Prostate gland (tissue), 2 donors: ENCODE data around the gene RAN. TPM values are rescaled to one million over a fixed set of nuclear protein-coding genes. Genes with fewer than 3 reads are reported as not detected.

Source experiments
- DNase-seq: peaks from one replicate; pipeline ENCODE4 v3.0.0-alpha.2; 2019; ENCODE audit warnings: low spot score
- H3K27ac ChIP-seq, 2 donors: fragments of 200-600 bp; sonication (generic); 2 replicates each; pipeline ENCODE4 v1.5.1; 2017 to 2019
- H3K27me3 ChIP-seq: fragments of 200-600 bp; sonication (generic); replicated peaks from 2 replicates; pipeline ENCODE4 v1.5.1; 2019; ENCODE audit not compliant: insufficient read depth
- H3K36me3 ChIP-seq, 2 donors: fragments of 200-600 bp; sonication (generic); 1 replicate in 1 of 2; 2 replicates in 1 of 2; pipeline versions ENCODE4 v1.5.1 to v1.8.1; 2017 to 2019
- H3K4me1 ChIP-seq: fragments of 200-600 bp; sonication (generic); replicated peaks from 2 replicates; pipeline ENCODE4 v1.5.1; 2019
- H3K4me3 ChIP-seq, 2 donors: fragments of 200-600 bp; sonication (generic); 2 replicates each; pipeline ENCODE4 v1.5.1; 2017 to 2019
- H3K9me3 ChIP-seq: fragments of 200-600 bp; sonication (generic); 2 replicates; pipeline ENCODE4 v1.5.1; 2017
- POLR2A ChIP-seq: fragments of 450-650 bp; IDR thresholded peaks from one replicate; pipeline ENCODE4 v1.6.1; 2016; ENCODE audit warnings: antibody characterized with exemption, mild to moderate bottlenecking
- POLR2AphosphoS5 ChIP-seq: sonication (generic); formaldehyde crosslinking; IDR thresholded peaks from one replicate; pipeline ENCODE4 v1.6.1; 2017; ENCODE audit warnings: antibody characterized with exemption
- WGBS: methylation state at CpG from one replicate; pipeline ENCODE4 v1.1.5; 2018; 5-methylcytosine and 5-hydroxymethylcytosine counted together
- intact Hi-C: fragments of 100-400 bp; cut with DNase I; formaldehyde crosslinking; loops from one replicate; pipeline ENCODE4 v1.14.2; 2022
- total RNA-seq, 2 donors: library from RNA; depleted of rRNA; stranded (reverse); fragments of >200 nt; gene quantifications; one replicate each; pipeline ENCODE4 v1.1.0, GENCODE V29; 2016
- TF ChIP-seq, protein P1 (sequence below), 4 experiments: fragments of 200-600 bp in 2 of 4; fragments of 450-650 bp in 2 of 4; sonication (generic) in 2 of 4; IDR thresholded peaks; 1 replicate in 3 of 4; 2 replicates in 1 of 4; pipeline ENCODE4 v1.5.1; 2016 to 2019; ENCODE audit warnings: antibody characterized with exemption in 4 of 4, mild to moderate bottlenecking in 2 of 4, moderate library complexity in 2 of 4

RAN gene
- total RNA-seq, 2 donors from 2014 or later = 131 to 220 TPM

DNA sequence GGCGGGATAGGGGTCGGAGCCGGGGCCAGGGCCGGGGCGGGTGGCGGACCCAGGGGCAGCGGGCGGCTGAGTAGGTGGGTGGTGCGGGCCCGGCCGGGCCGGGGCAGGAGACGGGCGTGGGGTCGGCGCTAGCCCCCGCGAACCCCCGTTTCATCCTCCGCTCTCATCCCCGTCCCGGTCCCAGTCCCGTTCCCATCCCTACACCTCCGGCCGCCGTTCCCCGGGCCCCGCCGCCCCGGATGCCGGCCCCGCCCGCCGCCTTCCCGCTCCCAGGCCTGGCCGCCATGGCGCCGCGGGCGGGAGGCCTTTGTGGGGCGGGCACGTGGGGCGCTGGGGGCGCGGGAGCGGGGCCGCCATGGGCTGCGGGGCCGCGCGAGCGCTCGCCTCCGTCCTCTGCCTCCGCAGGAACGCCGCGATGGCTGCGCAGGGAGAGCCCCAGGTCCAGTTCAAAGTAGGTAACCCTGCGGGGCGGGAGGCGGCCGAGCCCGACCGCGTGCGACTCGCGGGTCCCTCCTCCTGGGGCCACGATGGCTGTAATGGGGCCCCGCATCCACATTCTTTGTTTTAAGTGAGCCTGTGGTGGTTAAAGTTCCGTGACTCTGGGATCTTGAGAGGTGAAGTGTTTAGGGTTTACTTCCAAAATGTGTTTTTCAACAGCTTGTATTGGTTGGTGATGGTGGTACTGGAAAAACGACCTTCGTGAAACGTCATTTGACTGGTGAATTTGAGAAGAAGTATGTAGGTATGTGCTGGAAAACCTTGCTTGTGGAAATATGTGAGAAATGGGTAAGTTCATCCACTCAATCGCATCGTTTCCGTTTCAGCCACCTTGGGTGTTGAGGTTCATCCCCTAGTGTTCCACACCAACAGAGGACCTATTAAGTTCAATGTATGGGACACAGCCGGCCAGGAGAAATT lies 572 bp downstream of the RAN start:
- DNase-seq = peak; percentile 5
- Histone ChIP-seq H3K4me1 (no peaks in the 10 kb centered on the region), H3K27ac (peak overlapping the region; percentile 79 to 91), H3K27me3 (no peaks in the 10 kb centered on the region), H3K36me3 (peaks cover 0 to 16% of the 10 kb centered on the region in 2 donors), H3K4me3 (peak overlapping the region; percentile 83 to 95), H3K9me3 (no peaks in the 10 kb centered on the region)
- 2% methylated on average over 36 of the region's 79 CpGs for WGBS
- TF ChIP-seq, protein P1, sequence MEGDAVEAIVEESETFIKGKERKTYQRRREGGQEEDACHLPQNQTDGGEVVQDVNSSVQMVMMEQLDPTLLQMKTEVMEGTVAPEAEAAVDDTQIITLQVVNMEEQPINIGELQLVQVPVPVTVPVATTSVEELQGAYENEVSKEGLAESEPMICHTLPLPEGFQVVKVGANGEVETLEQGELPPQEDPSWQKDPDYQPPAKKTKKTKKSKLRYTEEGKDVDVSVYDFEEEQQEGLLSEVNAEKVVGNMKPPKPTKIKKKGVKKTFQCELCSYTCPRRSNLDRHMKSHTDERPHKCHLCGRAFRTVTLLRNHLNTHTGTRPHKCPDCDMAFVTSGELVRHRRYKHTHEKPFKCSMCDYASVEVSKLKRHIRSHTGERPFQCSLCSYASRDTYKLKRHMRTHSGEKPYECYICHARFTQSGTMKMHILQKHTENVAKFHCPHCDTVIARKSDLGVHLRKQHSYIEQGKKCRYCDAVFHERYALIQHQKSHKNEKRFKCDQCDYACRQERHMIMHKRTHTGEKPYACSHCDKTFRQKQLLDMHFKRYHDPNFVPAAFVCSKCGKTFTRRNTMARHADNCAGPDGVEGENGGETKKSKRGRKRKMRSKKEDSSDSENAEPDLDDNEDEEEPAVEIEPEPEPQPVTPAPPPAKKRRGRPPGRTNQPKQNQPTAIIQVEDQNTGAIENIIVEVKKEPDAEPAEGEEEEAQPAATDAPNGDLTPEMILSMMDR (IDR thresholded peaks at IDR 0.05) = no peak
- TF ChIP-seq POLR2A = no peak
- TF ChIP-seq POLR2AphosphoS5 = no peak
- intact Hi-C loops = no loop called here

DNA sequence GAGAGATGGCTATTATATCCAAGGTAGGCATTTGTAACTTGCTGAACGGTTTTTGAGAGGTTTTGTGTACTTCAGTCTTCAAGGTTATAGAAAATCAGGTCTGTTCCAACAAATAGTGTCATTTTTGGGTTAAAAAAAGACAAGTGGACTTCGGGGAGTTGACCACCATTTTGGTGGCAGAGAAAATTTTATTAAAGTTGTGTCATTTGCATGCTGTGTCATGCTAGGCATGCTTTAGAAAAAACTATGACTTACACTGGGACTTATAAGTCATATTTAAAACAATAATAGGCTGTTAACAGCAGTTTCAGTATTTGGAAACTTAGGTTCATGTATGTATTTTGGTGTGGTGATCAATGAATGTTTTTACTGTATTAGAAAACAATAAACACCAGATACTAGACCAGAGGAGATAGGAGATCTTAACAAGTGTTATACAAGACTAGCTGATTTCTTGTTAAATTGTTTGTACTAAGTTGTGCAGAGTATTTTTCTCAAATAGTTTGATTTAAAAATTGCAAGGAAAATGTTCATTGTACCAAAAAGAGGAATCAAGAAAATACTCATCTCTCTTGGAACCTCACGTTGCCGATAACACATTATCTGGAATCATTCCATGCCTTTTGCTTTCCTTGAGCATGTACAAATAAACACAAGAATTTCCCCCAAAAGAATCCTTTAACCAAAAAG lies 1.4 kb downstream of the RAN start:
- intact Hi-C loops = no loop called here

DNA sequence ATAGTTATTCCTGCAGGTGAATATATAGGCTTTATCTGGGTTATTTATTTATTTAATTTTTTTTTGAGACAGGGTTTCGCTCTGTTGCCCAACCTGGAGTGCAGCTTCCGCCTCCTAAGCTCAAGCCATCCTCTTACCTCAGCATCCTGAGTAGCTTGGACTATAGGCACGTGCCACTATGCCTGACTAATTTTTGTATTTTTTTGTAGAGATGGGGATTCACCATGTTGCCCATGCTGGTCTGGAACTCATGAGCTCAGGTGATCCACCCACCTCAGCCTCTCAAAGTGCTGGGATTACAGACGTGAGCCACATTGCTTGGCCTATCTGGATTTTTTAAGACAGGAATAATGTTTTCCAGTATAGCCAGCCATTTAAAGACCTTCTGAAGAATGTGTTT lies 2.0 kb downstream of the RAN start:
- Histone ChIP-seq H3K4me1 (no peaks in the 10 kb centered on the region), H3K27ac (no peak overlapping the region), H3K9me3 (no peaks in the 10 kb centered on the region), H3K36me3 (peaks cover 0 to 16% of the 10 kb centered on the region in 2 donors), H3K4me3 (no peak overlapping the region), H3K27me3 (no peaks in the 10 kb centered on the region)
- intact Hi-C loops = no loop called here
- no peak for DNase-seq
- 82% methylated on average over 4 of the region's 4 CpGs for WGBS
- TF ChIP-seq, protein P1 (IDR thresholded peaks at IDR 0.05) = no peak
- no peak for TF ChIP-seq POLR2A
- TF ChIP-seq POLR2AphosphoS5 = no peak

More for the DNA sequence above, 1.4 kb downstream of the RAN start:
- 29% methylated on average over 4 of the region's 4 CpGs for WGBS
- TF ChIP-seq POLR2A (no peak), POLR2AphosphoS5 (no peak)
- TF ChIP-seq, protein P1 (IDR thresholded peaks at IDR 0.05) = no peak
- H3K9me3 ChIP-seq = no peaks in the 10 kb centered on the region
- H3K36me3 ChIP-seq = peaks cover 0 to 16% of the 10 kb centered on the region in 2 donors
- no peak overlapping the region for H3K27ac ChIP-seq
- H3K27me3 ChIP-seq = no peaks in the 10 kb centered on the region
- H3K4me3 ChIP-seq = peak overlapping the region; percentile 83 to 95
- no peaks in the 10 kb centered on the region for H3K4me1 ChIP-seq
- DNase-seq = no peak

- intact Hi-C loops = no loop called here
- Histone ChIP-seq H3K4me3 (no peak overlapping the region), H3K4me1 (no peaks in the 10 kb centered on the region), H3K9me3 (no peaks in the 10 kb centered on the region), H3K36me3 (peaks cover 0 to 16% of the 10 kb centered on the region in 2 donors), H3K27me3 (no peaks in the 10 kb centered on the region), H3K27ac (no peak overlapping the region)
- 93% methylated on average over 10 of the region's 10 CpGs for WGBS
- DNase-seq = no peak
- TF ChIP-seq POLR2A = no peak
- TF ChIP-seq POLR2AphosphoS5 = no peak
- TF ChIP-seq, protein P1 (IDR thresholded peaks at IDR 0.05) = no peak
Observed at GRCh38 chr12:130874696-130875095, 2.8 kb downstream of the RAN start.
